PC-3 (cell line): Measurements from ENCODE around the gene TRIM10.

ENCODE experiments used
- EZH2phosphoT487 ChIP-seq: fragments of 300-600 bp; sonication (generic); IDR thresholded peaks from 2 replicates; pipeline ENCODE4 v1.6.1; 2018; ENCODE audit warnings: mild to moderate bottlenecking, antibody characterized with exemption, low read length, borderline replicate concordance
- TF ChIP-seq, protein P1 (sequence below): fragments of 300-600 bp; sonication (generic); conservative IDR thresholded peaks from 2 replicates; pipeline ENCODE4 v1.5.1; 2017; ENCODE audit warnings: antibody characterized with exemption, low read depth, mild to moderate bottlenecking, low read length

DNA sequence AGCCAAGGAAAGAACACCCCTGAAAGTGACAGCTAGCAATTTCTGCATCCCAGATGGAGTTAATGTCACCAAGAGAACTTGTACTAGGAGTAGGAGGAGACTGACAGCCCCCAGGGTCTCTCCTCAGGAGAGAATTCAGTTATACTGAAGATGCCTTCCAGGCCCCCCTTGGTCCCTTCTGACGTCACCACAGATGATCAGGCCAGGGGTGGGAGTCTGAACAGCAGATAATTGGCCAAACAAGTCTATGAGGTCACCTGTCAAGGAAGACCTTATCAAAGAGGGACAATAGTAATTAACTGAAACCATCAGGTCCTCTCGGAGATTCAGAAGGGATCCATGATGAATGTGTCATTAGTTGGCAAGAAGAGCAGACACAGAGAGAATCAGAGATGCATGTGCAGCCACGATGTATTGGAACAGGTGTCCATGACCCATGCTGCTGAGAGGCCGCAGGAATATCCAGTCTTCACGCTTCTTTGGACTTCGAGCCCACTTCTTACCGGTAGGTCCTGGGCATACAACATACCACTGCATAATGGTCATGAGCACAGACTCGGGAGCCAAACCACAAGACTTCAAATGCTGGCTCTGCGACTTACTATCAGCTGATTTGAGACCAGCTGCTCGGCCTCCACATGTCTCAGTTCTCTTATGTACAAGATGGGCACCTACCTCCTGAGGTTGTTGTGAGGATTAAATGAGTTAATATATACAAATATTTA, 10.2 kb downstream of the TRIM10 start:
- TF ChIP-seq, protein P1, sequence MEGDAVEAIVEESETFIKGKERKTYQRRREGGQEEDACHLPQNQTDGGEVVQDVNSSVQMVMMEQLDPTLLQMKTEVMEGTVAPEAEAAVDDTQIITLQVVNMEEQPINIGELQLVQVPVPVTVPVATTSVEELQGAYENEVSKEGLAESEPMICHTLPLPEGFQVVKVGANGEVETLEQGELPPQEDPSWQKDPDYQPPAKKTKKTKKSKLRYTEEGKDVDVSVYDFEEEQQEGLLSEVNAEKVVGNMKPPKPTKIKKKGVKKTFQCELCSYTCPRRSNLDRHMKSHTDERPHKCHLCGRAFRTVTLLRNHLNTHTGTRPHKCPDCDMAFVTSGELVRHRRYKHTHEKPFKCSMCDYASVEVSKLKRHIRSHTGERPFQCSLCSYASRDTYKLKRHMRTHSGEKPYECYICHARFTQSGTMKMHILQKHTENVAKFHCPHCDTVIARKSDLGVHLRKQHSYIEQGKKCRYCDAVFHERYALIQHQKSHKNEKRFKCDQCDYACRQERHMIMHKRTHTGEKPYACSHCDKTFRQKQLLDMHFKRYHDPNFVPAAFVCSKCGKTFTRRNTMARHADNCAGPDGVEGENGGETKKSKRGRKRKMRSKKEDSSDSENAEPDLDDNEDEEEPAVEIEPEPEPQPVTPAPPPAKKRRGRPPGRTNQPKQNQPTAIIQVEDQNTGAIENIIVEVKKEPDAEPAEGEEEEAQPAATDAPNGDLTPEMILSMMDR: no peak
- TF ChIP-seq EZH2phosphoT487: no peak
